Rectal smooth muscle tissue (tissue), 1 donor: Measurements from ENCODE around the gene CYBC1.
"Not testable (repeated sequence)": the region's sequence is repeated elsewhere in the genome, so short reads cannot be mapped to it uniquely, and the experiment has no call there.

Experiments
- H3K27ac ChIP-seq: one replicate; pipeline ENCODE4 v1.7.0; 2013; ENCODE audit warnings: low read depth, low read length, inconsistent platforms
- H3K27me3 ChIP-seq: one replicate; pipeline ENCODE4 v1.7.0; 2013; ENCODE audit warnings: low read length; ENCODE audit not compliant: control insufficient read depth, insufficient read depth
- H3K36me3 ChIP-seq: one replicate; pipeline ENCODE4 v1.7.0; 2013; ENCODE audit warnings: low read length; ENCODE audit not compliant: control insufficient read depth, insufficient read depth
- H3K4me1 ChIP-seq: one replicate; pipeline ENCODE4 v1.7.0; 2013; ENCODE audit warnings: low read length; ENCODE audit not compliant: control insufficient read depth, insufficient read depth
- H3K4me3 ChIP-seq: one replicate; pipeline ENCODE4 v1.7.0; 2013; ENCODE audit warnings: low read length
- H3K9ac ChIP-seq: one replicate; pipeline ENCODE4 v1.7.0; 2013; ENCODE audit warnings: low read length

CYBC1 gene

GRCh38 chr17:82468692-82469091, 18.1 kb upstream of the CYBC1 start:
- H3K9ac ChIP-seq = no peak overlapping the region
- H3K4me1 ChIP-seq = no peaks in the 10 kb centered on the region
- no peaks in the 10 kb centered on the region for H3K27me3 ChIP-seq
- peaks cover 30% of the 10 kb centered on the region for H3K36me3 ChIP-seq
- H3K4me3 ChIP-seq = no peak overlapping the region
- H3K27ac ChIP-seq = no peak overlapping the region

- Histone ChIP-seq H3K36me3 (peaks cover 42% of the 10 kb centered on the region), H3K4me3 (no peak overlapping the region), H3K4me1 (no peaks in the 10 kb centered on the region), H3K9ac (no peak overlapping the region), H3K27me3 (no peaks in the 10 kb centered on the region), H3K27ac (no peak overlapping the region)
These were observed 14.6 kb upstream of the CYBC1 start for GRCh38 chr17:82465023-82465603.

GRCh38 chr17:82464567-82464929, 14.0 kb upstream of the CYBC1 start:
- no peaks in the 10 kb centered on the region for H3K27me3 ChIP-seq
- H3K4me1 ChIP-seq = no peaks in the 10 kb centered on the region
- H3K4me3 ChIP-seq = no peak overlapping the region
- H3K36me3 ChIP-seq = peaks cover 38% of the 10 kb centered on the region
- H3K9ac ChIP-seq = no peak overlapping the region
- H3K27ac ChIP-seq = no peak overlapping the region

GRCh38 chr17:82463925-82464566, 13.5 kb upstream of the CYBC1 start:
- Histone ChIP-seq H3K4me3 (no peak overlapping the region), H3K36me3 (peaks cover 37% of the 10 kb centered on the region), H3K9ac (no peak overlapping the region), H3K27me3 (no peaks in the 10 kb centered on the region), H3K4me1 (no peaks in the 10 kb centered on the region), H3K27ac (no peak overlapping the region)

GRCh38 chr17:82463391-82463790, 12.8 kb upstream of the CYBC1 start:
- Histone ChIP-seq H3K4me3 (no peak overlapping the region), H3K27me3 (no peaks in the 10 kb centered on the region), H3K4me1 (no peaks in the 10 kb centered on the region), H3K36me3 (peaks cover 32% of the 10 kb centered on the region), H3K9ac (no peak overlapping the region), H3K27ac (no peak overlapping the region)

GRCh38 chr17:82461827-82462524, 11.4 kb upstream of the CYBC1 start:
- Histone ChIP-seq H3K9ac (no peak overlapping the region), H3K27ac (no peak overlapping the region), H3K4me3 (no peak overlapping the region), H3K27me3 (no peaks in the 10 kb centered on the region), H3K4me1 (peaks cover 8% of the 10 kb centered on the region), H3K36me3 (peaks cover 32% of the 10 kb centered on the region)

GRCh38 chr17:82459936-82460335, 9.4 kb upstream of the CYBC1 start:
- H3K9ac ChIP-seq, H3K4me1 ChIP-seq, H3K27ac ChIP-seq, H3K27me3 ChIP-seq, H3K4me3 ChIP-seq: not testable (repeated sequence)
- H3K36me3 ChIP-seq = peaks cover 22% of the 10 kb centered on the region

GRCh38 chr17:82458885-82459424, 8.4 kb upstream of the CYBC1 start:
- Histone ChIP-seq H3K4me1 (peaks cover 8% of the 10 kb centered on the region), H3K27ac (peak overlapping the region; percentile 68), H3K36me3 (peaks cover 19% of the 10 kb centered on the region), H3K9ac (peak overlapping the region; percentile 81), H3K27me3 (no peaks in the 10 kb centered on the region), H3K4me3 (peak overlapping the region; percentile 67)

- H3K4me1 ChIP-seq = peaks cover 8% of the 10 kb centered on the region
- peak within 1 kb of the TSS; percentile 100 for H3K27ac ChIP-seq
- H3K9ac ChIP-seq = peak within 1 kb of the TSS; percentile 84
- peaks cover 13% of the 10 kb centered on the region for H3K36me3 ChIP-seq
- peak within 1 kb of the TSS; percentile 86 for H3K4me3 ChIP-seq
- H3K27me3 ChIP-seq = no peaks in the 10 kb centered on the region
These were observed 7.8 kb upstream of the CYBC1 start, which contains the start of gene NARF for GRCh38 chr17:82458179-82458884. Gene NARF (plus strand): TSS chr17:82458741. CDS start chr17:82458804, 63 bp downstream.

- H3K36me3 ChIP-seq = peaks cover 12% of the 10 kb centered on the region
- H3K27ac ChIP-seq = peak overlapping the region; percentile 100
- peak overlapping the region; percentile 86 for H3K4me3 ChIP-seq
- peaks cover 8% of the 10 kb centered on the region for H3K4me1 ChIP-seq
- no peak overlapping the region for H3K9ac ChIP-seq
- no peaks in the 10 kb centered on the region for H3K27me3 ChIP-seq
These were observed 7.3 kb upstream of the CYBC1 start for GRCh38 chr17:82457929-82458178.

GRCh38 chr17:82457073-82457928, 6.7 kb upstream of the CYBC1 start:
- H3K4me3 ChIP-seq = peak overlapping the region; percentile 86

GRCh38 chr17:82453706-82454105, 3.2 kb upstream of the CYBC1 start:
- not testable (repeated sequence) for H3K27me3 ChIP-seq, H3K27ac ChIP-seq, H3K4me3 ChIP-seq, H3K9ac ChIP-seq, H3K36me3 ChIP-seq
- peaks cover 15% of the 10 kb centered on the region for H3K4me1 ChIP-seq

More at GRCh38 chr17:82457073-82457928, 6.7 kb upstream of the CYBC1 start:
- Histone ChIP-seq H3K4me1 (peaks cover 8% of the 10 kb centered on the region), H3K27ac (peak overlapping the region; percentile 100), H3K36me3 (peaks cover 8% of the 10 kb centered on the region), H3K9ac (no peak overlapping the region), H3K27me3 (no peaks in the 10 kb centered on the region)
